OCI-LY1 (cell line): ENCODE measurements around the gene ZSCAN20.

Experiments
- H2AFZ ChIP-seq: fragments of 200-600 bp; sonication (generic), shearing (Covaris generic); 2 replicates; pipeline ENCODE4 v1.6.0; 2014; ENCODE audit warnings: antibody characterized with exemption, mild to moderate bottlenecking, low read length
- H3F3A ChIP-seq: fragments of 200-600 bp; sonication (generic), shearing (Covaris generic); 2 replicates; pipeline ENCODE4 v1.6.0; 2014; ENCODE audit warnings: mild to moderate bottlenecking, antibody characterized with exemption, low read length, moderate library complexity; ENCODE audit not compliant: insufficient read depth
- H3K27ac ChIP-seq: fragments of 200-600 bp; sonication (generic); 2 replicates; pipeline ENCODE4 v1.5.1; 2014; ENCODE audit warnings: low read length, mixed run types, mild to moderate bottlenecking, low read depth; ENCODE audit not compliant: poor library complexity, severe bottlenecking
- H3K27me3 ChIP-seq: fragments of 200-600 bp; sonication (generic); 2 replicates; pipeline ENCODE4 v1.6.0; 2014; ENCODE audit warnings: antibody characterized with exemption, mild to moderate bottlenecking, low read length, moderate library complexity; ENCODE audit not compliant: insufficient read depth
- H3K36me3 ChIP-seq: fragments of 200-600 bp; sonication (generic); 2 replicates; pipeline ENCODE4 v1.6.1; 2014; ENCODE audit warnings: mild to moderate bottlenecking, antibody characterized with exemption, low read length, moderate library complexity, mixed read lengths; ENCODE audit not compliant: insufficient read depth
- H3K4me1 ChIP-seq: fragments of 200-600 bp; sonication (generic); 2 replicates; pipeline ENCODE4 v1.5.1; 2014; ENCODE audit warnings: mild to moderate bottlenecking, low read length, moderate library complexity; ENCODE audit not compliant: insufficient read depth, severe bottlenecking
- H3K4me2 ChIP-seq: fragments of 200-600 bp; sonication (generic), shearing (Covaris generic); 2 replicates; pipeline ENCODE4 v1.6.1; 2014; ENCODE audit warnings: low read length
- H3K4me3 ChIP-seq: fragments of 200-600 bp; sonication (generic); 2 replicates; pipeline ENCODE4 v1.5.1; 2014; ENCODE audit warnings: low read length, low read depth, mild to moderate bottlenecking, mixed read lengths; ENCODE audit not compliant: poor library complexity, severe bottlenecking
- H3K79me2 ChIP-seq: fragments of 200-600 bp; shearing (Covaris generic); 2 replicates; pipeline ENCODE4 v1.6.1; 2016; ENCODE audit warnings: mixed run types, low read length, mixed read lengths; ENCODE audit not compliant: insufficient read depth
- H3K9ac ChIP-seq: fragments of 200-600 bp; sonication (generic), shearing (Covaris generic); 2 replicates; pipeline ENCODE4 v1.6.1; 2014; ENCODE audit warnings: mild to moderate bottlenecking, low read length, mixed read lengths
- H3K9me2 ChIP-seq: fragments of 200-600 bp; sonication (generic), shearing (Covaris generic); 2 replicates; pipeline ENCODE4 v1.6.1; 2014; ENCODE audit warnings: low read depth, mild to moderate bottlenecking, low read length, mixed read lengths
- H3K9me3 ChIP-seq: fragments of 200-600 bp; shearing (Covaris generic); 2 replicates; pipeline ENCODE4 v1.6.1; 2014; ENCODE audit warnings: low read length, mixed read lengths
- H4K20me1 ChIP-seq: fragments of 200-600 bp; sonication (generic), shearing (Covaris generic); 2 replicates; pipeline ENCODE4 v1.6.0; 2016; ENCODE audit warnings: mild to moderate bottlenecking, low read length; ENCODE audit not compliant: insufficient read depth
- EZH2 ChIP-seq: fragments of 200-600 bp; sonication (generic), shearing (Covaris generic); IDR thresholded peaks from 2 replicates; pipeline ENCODE4 v1.8.0; 2017; ENCODE audit warnings: borderline replicate concordance, mixed run types, mild to moderate bottlenecking, antibody characterized with exemption, low read length, moderate library complexity, mixed read lengths
- TF ChIP-seq, protein P1 (sequence below): fragments of 200-600 bp; sonication (generic), shearing (Covaris generic); IDR thresholded peaks from 2 replicates; pipeline ENCODE4 v1.5.1; 2017; ENCODE audit warnings: mild to moderate bottlenecking, antibody characterized with exemption, low read length, moderate library complexity, mixed read lengths

ZSCAN20 gene

DNA sequence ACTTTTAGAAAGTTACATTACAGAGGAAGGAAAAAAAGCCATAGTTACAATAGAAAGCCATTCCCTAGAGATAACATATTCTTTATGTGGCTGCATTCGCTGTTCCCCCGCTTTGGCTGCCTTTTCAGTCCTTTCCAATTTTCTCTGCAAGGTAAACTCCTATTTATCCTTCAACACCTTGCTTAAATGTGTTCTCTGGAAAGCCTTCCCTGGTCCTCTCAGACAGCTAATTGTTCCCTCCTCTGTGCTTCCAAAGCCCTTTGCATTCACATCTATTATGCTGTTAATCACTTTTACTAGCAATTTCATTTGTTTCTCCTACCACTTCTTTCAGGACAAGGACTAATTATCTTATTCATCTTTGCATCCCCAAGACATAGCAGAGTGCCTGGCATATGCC is 43.1 kb upstream of the ZSCAN20 start:
- Histone ChIP-seq H3K4me3 (no peak overlapping the region), H2AFZ (no peak overlapping the region), H3K27ac (no peak overlapping the region), H3K9ac (no peak overlapping the region), H3K4me1 (peaks cover 3% of the 10 kb centered on the region), H3K79me2 (no peaks in the 10 kb centered on the region), H3F3A (no peaks in the 10 kb centered on the region), H3K9me3 (no peaks in the 10 kb centered on the region), H3K27me3 (no peaks in the 10 kb centered on the region; the same call in 1 of the 2 replicates), H3K36me3 (no peaks in the 10 kb centered on the region), H4K20me1 (no peaks in the 10 kb centered on the region), H3K9me2 (no peaks in the 10 kb centered on the region), H3K4me2 (no peak overlapping the region)
- TF ChIP-seq EZH2 = no peak
- TF ChIP-seq, protein P1, sequence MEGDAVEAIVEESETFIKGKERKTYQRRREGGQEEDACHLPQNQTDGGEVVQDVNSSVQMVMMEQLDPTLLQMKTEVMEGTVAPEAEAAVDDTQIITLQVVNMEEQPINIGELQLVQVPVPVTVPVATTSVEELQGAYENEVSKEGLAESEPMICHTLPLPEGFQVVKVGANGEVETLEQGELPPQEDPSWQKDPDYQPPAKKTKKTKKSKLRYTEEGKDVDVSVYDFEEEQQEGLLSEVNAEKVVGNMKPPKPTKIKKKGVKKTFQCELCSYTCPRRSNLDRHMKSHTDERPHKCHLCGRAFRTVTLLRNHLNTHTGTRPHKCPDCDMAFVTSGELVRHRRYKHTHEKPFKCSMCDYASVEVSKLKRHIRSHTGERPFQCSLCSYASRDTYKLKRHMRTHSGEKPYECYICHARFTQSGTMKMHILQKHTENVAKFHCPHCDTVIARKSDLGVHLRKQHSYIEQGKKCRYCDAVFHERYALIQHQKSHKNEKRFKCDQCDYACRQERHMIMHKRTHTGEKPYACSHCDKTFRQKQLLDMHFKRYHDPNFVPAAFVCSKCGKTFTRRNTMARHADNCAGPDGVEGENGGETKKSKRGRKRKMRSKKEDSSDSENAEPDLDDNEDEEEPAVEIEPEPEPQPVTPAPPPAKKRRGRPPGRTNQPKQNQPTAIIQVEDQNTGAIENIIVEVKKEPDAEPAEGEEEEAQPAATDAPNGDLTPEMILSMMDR = no peak

DNA sequence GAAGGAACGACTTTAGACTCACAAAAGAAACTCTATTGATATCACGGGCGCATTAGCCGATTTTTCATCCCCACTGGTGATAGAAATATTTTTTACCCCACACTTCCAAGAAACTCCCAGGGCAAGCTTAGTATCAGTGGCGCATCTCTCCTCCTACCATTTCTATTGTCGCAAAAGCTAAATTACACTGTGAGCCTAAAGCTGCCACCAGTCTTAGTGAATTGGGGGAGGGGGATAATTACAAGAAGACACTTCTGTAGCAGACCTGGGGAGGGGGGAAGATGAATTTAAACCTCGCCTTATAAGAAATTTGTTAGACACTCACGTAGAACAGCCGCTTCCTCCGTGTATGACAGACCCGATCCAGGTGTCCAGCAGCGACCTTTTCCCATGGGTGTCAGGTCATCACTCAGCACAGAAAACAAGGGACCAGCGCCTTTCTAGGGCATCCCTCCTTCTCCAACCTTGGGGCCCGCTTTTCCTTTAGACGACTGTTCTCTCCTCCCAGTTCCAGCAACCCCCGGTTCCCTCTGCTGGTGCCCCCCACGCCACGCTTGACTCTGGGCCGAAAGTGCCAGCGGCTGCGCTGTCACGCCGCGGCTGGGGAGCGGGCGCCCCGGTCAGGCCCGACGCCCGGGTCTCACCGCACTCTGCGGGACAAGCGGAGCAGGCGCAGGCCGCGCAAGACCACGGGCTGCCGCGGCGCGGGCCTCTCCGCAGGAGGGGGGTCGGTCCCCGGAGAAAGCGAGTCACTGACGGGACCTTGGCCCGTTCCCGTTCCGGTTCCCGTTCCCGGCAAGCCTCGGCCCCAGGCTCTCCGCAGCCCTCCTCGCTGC is 42.4 kb upstream of the ZSCAN20 start:
- TF ChIP-seq, protein P1 = no peak
- no peak for TF ChIP-seq EZH2
- H3K9ac ChIP-seq = peak overlapping the region; percentile 36; the same call in 1 of the 2 replicates
- H2AFZ ChIP-seq = no peak overlapping the region

DNA sequence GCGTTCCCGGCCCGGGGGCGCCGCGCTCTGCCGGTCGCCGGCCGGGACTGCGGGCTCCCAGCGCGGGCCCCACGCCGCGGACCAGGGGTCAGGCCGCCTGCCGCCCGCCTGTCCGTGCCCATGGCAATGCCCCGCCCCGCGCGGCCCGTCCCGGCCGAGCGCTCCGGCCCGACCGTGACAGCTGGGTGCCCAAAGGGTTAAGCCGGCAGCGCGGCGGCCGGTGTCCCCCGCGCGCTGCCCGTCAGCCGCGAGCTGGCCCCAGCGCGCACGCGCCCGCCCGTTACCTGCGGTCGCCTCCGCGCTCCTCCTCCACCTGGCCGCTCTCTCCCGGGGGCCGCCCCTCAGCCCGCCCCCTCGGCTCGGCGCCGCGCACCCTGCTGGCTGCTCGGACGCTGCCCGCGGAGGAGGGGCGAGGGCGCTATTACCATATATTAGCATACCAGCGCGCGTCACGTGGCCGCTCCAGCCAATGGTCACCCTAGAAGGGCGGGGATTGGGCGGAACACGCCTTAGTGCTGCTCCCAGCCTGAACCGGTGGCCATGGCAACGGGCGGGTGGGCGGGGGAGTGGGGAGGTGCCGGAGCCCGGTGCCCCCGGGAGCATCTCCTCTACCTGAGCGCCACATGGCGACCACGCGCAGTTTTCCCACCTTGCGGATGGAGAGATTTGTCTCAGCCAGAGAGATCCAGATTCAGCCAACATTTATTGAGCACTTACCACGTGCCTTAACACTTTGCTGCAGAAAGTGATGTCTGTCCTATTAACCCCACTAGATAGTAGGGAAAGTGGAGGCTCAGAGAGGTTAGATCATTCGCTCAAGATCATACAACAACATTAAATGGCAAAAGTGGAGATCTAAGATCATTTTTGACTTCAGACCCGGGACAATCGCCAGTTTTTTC is 41.5 kb upstream of the ZSCAN20 start, which contains the start of gene PHC2:
PHC2 (minus strand) TSS at position 404 of the 902 bp plus-strand sequence. CDS start 55,556 bp downstream, outside the sequence.
- Histone ChIP-seq H2AFZ (no peak within 1 kb of the TSS), H3K27me3 (no peaks in the 10 kb centered on the region; the same call in 1 of the 2 replicates), H3K4me3 (peak within 1 kb of the TSS; percentile 59), H3K9ac (peak within 1 kb of the TSS; percentile 36; the same call in 1 of the 2 replicates), H3K79me2 (no peaks in the 10 kb centered on the region), H3K4me2 (peak within 1 kb of the TSS; percentile 68), H4K20me1 (no peaks in the 10 kb centered on the region), H3F3A (no peaks in the 10 kb centered on the region), H3K4me1 (peaks cover 3% of the 10 kb centered on the region), H3K27ac (no peak within 1 kb of the TSS), H3K9me3 (no peaks in the 10 kb centered on the region), H3K36me3 (no peaks in the 10 kb centered on the region), H3K9me2 (no peaks in the 10 kb centered on the region)
- no peak for TF ChIP-seq EZH2
- TF ChIP-seq, protein P1 = no peak

More for the DNA sequence above, 42.4 kb upstream of the ZSCAN20 start:
- H3K36me3 ChIP-seq = no peaks in the 10 kb centered on the region
- peak overlapping the region; percentile 59 for H3K4me3 ChIP-seq
- H3K4me2 ChIP-seq = peak overlapping the region; percentile 68
- peaks cover 3% of the 10 kb centered on the region for H3K4me1 ChIP-seq
- no peaks in the 10 kb centered on the region for H3F3A ChIP-seq
- no peak overlapping the region for H3K27ac ChIP-seq
- no peaks in the 10 kb centered on the region for H3K9me3 ChIP-seq
- H4K20me1 ChIP-seq = no peaks in the 10 kb centered on the region
- no peaks in the 10 kb centered on the region for H3K79me2 ChIP-seq
- H3K27me3 ChIP-seq = no peaks in the 10 kb centered on the region; the same call in 1 of the 2 replicates
- H3K9me2 ChIP-seq = no peaks in the 10 kb centered on the region
